IPS-18c (cell line): ENCODE data around the gene SDK2.

ENCODE experiments used
- H3K4me3 ChIP-seq: 2 replicates; pipeline ENCODE4 v1.7.0; 2013; ENCODE audit warnings: low read depth, mild to moderate bottlenecking, low read length, moderate library complexity; ENCODE audit not compliant: insufficient read depth
- H3K9me3 ChIP-seq: one replicate; pipeline ENCODE4 v1.6.1; 2013; ENCODE audit warnings: mild to moderate bottlenecking, low read length, moderate library complexity; ENCODE audit not compliant: control insufficient read depth, insufficient read depth

Gene SDK2

DNA sequence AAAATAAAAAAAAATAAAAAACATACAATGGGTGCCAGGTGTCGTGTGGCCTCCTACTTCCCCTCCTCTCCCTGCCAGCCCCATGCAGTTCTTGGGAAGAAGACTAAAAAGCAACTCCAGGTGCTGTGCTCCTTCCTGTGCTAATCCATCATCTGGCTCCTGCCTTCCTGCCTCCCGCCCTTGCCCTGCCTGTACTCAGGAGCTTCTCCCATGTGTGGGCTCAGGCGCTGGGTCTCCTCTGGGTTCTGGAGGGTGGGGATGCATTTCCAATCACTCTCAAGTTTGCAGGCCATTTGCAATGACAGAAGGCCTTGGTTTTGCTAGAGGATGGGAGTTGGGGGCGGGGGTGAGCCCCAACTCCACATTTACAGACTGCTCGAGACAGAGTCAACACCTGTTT is 122.9 kb downstream of the SDK2 start:
- no peak overlapping the region for H3K4me3 ChIP-seq
- H3K9me3 ChIP-seq = peaks cover 4% of the 10 kb centered on the region

DNA sequence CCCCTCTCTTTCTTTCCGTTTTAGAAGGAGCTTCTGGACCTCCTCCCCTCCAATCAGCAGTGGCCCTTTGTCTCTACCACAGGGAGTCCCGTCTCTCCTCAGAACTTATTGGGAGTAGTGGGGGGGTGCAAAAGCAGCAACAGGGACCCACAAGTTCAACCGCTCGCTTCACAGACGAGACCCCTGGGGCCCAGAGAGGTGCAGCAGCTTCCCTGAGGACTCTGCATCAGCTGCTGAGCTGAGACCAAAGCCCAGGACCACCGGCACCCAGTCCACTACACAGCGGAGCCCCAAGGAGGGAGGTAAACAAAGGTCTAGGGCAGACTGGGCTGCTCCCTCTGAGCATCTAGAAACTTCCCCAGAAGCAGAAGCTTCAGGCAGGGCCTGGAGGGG is 123.9 kb downstream of the SDK2 start:
- Histone ChIP-seq H3K9me3 (peaks cover 4% of the 10 kb centered on the region), H3K4me3 (no peak overlapping the region)

GRCh38 chr17:73519714-73520368 is 124.4 kb downstream of the SDK2 start:
- Histone ChIP-seq H3K9me3 (peaks cover 4% of the 10 kb centered on the region), H3K4me3 (no peak overlapping the region)

DNA sequence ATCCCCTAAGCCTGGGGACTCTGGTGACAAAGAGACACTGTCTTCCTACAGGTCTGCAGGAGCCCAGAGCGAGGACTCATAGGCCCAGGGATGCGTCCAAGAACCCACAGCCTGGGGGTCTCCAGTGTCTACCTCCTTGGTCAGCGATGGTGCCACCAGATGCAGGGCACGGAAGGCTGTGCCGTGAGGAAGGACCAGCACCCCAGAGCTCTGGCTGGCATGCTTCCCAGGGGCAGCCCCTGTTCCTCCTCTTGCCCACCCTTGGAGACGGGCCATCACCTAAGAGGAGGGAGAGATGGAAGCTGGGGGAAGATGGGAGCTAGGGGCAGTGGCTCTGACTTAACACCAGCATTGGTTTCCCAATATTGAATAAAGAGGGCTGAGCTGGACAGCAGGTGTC is 125.2 kb downstream of the SDK2 start:
- Histone ChIP-seq H3K4me3 (no peak overlapping the region), H3K9me3 (peaks cover 2% of the 10 kb centered on the region)

DNA sequence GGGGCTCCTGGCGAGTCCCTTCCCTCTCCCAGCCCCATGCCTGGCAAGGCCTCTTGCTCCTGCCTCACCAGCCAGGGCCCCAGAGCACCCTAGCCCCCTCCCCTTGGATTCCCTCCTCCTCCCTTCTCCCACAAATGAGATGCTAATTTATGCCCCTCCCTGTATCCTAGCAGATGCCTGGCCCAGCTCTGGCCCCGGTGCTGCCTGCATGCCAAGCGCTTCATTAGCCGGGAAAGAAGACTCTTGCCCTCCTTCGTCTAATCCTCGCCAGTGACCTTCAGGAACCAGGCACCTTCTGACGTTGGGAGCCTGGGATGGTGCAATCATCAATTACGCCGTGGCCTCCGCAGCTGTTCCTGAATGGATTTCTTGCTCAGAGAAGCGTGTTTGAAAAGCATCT is 127.8 kb downstream of the SDK2 start:
- Histone ChIP-seq H3K4me3 (no peak overlapping the region), H3K9me3 (peaks cover 2% of the 10 kb centered on the region)

DNA sequence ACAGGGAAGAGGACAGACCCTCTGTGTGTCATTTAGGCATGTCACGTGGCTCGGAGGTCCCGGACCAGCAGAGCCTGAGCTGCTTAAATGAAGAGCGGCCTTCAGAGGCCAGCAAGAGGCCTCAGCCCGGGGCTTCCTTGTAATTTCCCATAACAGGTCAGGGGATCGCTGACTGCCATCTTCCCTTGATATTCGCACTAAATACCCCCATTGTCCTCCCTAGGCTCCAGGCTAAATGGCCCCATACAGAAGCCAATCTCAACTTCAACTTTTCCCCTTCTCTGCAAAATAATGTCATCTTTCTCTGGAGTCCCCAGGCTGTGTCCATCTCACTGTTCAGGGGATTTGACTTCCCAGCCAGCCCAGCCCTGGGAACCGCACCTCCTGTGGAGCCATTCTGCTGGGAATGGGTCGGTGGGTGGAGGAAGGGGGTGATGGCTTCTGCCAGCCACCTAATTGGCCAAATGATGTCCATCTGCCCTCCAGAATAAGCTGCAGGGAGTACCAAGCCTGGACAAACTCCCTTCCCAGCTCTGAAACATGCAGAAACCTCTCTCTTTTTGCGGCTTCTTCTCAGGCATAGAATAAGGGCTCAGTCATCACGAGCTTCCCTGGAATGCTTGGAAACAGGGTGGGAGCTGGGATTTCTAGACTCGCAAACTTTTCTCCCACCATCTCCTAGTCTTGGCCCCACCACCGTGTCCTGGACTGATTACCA is 129.9 kb downstream of the SDK2 start:
- H3K4me3 ChIP-seq = no peak overlapping the region
- peaks cover 2% of the 10 kb centered on the region for H3K9me3 ChIP-seq

GRCh38 chr17:73513426-73513825 is 130.8 kb downstream of the SDK2 start:
- Histone ChIP-seq H3K4me3 (no peak overlapping the region), H3K9me3 (no peaks in the 10 kb centered on the region)

- H3K4me3 ChIP-seq = no peak overlapping the region
- no peaks in the 10 kb centered on the region for H3K9me3 ChIP-seq
Measured at GRCh38 chr17:73511719-73512115, 132.5 kb downstream of the SDK2 start.

DNA sequence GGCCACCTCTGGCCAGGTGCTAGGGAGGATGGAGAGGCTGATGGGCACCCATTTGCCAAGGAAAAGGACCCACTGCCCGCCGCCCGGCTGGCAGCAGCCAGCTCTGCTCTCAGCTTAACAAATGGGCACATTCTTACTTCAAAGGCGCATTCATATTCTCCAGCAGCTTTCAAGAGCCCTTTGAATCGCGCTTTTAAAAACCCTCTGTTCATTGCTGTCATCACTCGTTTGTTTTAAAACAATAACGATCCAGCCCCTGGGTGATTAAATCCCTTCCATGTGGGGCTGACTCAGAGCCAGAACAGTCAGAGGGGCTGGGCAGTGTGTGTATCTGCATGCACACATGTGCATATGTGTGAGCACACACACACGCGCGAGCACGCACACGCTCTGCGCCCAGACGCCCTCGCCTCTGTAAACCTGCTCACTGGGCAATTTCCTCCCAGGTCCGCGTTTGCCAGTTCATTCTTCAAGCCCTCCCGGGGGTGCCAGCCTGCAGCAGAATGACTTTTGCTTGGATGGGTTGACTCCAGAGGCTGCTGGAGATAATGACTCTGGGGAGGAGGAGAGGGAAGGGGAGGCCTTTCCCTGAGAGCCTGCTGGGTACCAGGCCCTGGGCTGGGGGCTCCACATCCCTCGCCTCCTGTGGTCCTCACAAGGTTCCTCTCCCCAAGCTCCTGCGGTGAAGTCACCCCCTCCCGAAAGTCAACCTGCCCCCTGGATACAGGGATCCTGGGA is 133.1 kb downstream of the SDK2 start:
- no peaks in the 10 kb centered on the region for H3K9me3 ChIP-seq
- H3K4me3 ChIP-seq = no peak overlapping the region

- H3K4me3 ChIP-seq = no peak overlapping the region
- no peaks in the 10 kb centered on the region for H3K9me3 ChIP-seq
Measured at GRCh38 chr17:73508931-73509605, 135.2 kb downstream of the SDK2 start.

DNA sequence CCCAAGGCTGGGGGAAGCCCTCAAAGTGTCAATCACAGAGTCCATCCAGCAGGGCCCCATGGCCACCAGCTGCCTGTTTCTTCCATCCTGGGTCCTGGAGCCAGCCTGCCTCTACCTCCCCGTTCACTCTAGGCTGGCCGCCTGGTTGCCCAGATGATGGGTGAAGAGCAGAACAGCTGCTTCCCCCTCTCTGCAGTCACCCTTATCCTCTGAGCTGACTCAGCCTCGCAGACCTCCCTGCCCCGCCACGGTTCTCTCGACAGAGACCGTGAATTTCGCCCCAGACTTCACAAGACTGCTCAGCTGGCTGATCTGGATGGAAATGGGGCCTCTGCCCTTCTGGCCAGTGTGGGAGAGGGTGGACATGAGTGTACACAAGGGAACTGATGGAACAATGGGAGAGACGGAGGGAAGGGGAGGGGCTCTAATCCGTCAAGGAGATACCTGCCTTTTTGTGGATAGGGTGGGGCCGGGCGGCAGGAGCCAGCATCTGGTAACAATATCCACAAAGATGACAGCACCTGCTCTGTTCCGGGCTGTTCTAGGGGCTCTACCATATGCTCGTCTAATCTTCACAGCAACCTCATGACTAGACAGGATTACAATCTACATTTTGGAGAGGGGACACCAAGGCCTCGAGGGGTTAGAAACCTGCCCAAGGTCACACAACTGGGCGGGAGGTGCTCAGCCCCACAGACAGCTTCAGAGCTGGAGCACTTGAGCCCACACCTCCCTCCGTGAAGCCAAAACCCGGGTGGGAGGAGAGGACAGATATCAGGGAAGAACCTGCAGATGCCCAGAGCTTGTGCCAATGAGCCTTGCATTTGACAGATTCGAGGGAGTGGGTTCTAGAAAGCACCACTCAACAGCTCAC is 136.0 kb downstream of the SDK2 start:
- H3K9me3 ChIP-seq = no peaks in the 10 kb centered on the region
- no peak overlapping the region for H3K4me3 ChIP-seq

- Histone ChIP-seq H3K4me3 (no peak overlapping the region), H3K9me3 (no peaks in the 10 kb centered on the region)
Measured at GRCh38 chr17:73506470-73507435, 137.5 kb downstream of the SDK2 start.

DNA sequence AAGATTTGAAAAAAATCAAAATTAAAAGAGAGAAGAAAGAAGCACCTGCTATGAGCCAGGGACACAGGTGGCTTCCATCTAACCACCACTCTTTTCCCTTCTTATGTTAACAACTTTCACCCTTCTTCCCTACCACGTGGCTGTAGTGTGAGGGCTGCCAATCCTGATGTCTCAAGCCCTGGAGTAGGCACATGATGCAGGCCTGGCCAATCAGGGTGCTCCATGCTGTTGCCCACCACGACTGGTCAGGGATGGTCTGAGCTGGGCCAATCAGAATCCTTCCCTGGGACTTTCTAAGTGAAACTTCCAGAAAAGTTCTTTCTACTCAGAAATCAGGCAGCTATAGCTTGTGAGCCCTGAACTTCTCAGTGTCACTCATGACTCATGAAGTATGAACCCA is 140.7 kb downstream of the SDK2 start:
- H3K4me3 ChIP-seq = no peak overlapping the region
- no peaks in the 10 kb centered on the region for H3K9me3 ChIP-seq

GRCh38 chr17:73500414-73500999 is 143.7 kb downstream of the SDK2 start:
- no peaks in the 10 kb centered on the region for H3K9me3 ChIP-seq

GRCh38 chr17:73498886-73499554 is 145.2 kb downstream of the SDK2 start:
- Histone ChIP-seq H3K9me3 (no peaks in the 10 kb centered on the region), H3K4me3 (no peak overlapping the region)

More at GRCh38 chr17:73500414-73500999, 143.7 kb downstream of the SDK2 start:
- H3K4me3 ChIP-seq = no peak overlapping the region
